G401 (cell line): Measurements from ENCODE around the gene MED28. TPM values are rescaled to one million over a fixed set of nuclear protein-coding genes. Genes with fewer than 3 reads are reported as not detected.
"Not testable (repeated sequence)": the region's sequence is repeated elsewhere in the genome, so short reads cannot be mapped to it uniquely, and the experiment has no call there.

ENCODE experiments used
- DNase-seq: peaks from one replicate; pipeline ENCODE4 v3.0.0-alpha.2; 2015; ENCODE audit warnings: low spot score
- in situ Hi-C: cut with HindIII; loops from 2 replicates; pipeline ENCODE4 v1.10.0; 2016; ENCODE audit warnings: low sequenced_read_pairs, mixed read lengths
- total RNA-seq: library from RNA; depleted of rRNA; stranded (reverse); fragments of >200 nt; shearing (Covaris generic); gene quantifications from 2 replicates; pipeline ENCODE4 v1.2.3, GENCODE V29; 2014; rRNA removed

The MED28 gene
- total RNA-seq, 1 experiment from 2014 or later: 46.3 TPM

DNA sequence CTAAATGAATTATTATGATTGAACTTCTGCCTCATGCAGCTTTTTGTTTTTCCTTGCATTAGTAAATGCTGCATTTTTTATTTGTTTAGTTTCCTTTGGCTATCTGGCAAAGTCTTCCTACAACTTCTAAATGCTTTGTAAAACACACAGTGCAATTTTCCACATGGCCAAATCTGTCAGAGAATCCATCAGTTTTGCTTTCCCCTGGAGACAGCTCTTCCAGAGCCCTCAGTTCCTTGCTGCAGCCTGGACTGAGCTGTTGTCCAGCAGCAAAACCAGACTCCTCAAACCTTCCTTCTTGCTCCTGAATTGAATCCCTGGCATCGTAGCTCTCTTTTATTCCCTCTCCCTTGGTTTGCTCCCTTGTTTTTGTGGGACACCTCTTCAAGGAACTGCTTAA is 42.6 kb downstream of the MED28 start:
- in situ Hi-C loops: no loop called here
- DNase-seq: no peak

DNA sequence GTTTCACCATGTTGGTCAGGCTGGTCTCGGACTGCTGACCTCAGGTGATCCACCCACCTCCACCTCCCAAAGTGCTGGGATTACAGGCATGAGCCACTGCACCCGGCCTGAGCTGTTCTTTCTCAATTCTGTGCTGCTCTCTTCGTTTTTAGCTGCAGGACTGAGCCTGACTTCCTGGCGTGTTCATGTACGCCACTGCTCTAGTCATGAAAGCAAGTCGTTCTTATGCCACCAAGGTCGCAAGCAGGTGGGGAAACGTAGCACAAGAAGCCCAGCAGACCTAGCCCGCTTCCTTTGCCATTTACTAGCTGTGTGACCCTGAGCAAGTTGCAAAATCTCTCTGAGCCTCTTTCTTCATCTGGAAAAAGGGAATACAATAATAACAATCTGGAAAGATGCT is 43.4 kb downstream of the MED28 start:
- no peak for DNase-seq
- in situ Hi-C loops: no loop called here

DNA sequence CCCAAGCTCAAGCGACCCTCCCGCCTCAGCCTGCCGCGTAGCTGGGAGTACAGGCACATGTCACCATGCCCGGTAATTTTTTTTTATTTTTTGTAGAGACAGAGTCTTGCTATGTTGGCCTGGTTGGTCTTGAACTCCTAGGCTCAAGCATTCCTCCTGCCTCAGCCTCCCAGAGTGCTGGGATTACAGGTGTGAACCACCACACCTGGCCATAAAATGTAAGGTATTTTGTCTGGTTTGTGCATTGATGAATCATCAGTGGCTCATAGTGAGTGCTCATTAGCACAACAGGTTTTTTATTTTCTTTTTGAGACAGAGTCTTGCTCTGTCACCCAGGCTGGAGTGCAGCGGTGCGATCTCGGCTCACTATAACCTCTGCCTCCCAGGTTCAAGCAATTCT is 44.8 kb downstream of the MED28 start:
- in situ Hi-C loops: not testable (repeated sequence)

DNA sequence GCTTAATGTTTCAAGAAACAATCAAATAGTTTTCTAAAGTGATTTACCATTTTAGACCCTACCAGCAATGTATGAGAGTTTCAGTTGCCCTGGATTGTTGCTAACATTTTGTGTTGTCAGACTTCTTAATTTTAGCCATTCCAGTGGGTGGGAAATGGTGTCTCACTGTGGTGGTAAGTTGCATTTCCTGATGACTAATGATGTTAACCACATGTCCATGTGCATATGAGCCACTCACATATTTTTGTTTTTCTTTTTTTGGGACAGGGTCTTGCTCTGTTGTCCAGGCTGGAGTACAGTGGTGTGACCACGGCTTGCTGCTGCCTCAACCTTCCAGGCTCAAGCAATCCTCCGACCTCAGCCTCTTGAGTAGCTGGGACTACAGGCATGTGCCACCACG is 48.3 kb downstream of the MED28 start:
- no peak for DNase-seq
- in situ Hi-C loops: no loop called here

More for the DNA sequence above, 44.8 kb downstream of the MED28 start:
- not testable (repeated sequence) for DNase-seq

DNA sequence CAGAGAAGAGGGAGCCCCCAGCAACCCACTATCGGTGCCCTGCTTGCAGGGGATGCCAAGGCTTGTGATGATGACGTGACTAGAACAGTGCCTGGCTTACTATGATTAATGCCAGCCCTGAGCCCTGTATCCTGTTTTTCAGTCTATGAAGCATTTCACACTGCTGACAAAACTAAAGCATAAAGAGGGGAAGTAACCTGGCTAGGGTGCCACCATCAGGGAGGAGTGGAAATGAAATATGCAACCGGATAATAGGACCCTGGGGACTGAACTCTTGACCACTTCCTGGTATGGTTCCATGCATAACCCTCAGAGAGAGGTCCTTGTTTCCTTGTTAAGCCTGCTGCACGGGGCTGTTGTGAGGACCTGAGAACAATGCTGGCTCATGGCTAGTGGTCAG is 50.3 kb downstream of the MED28 start:
- no peak for DNase-seq

DNA sequence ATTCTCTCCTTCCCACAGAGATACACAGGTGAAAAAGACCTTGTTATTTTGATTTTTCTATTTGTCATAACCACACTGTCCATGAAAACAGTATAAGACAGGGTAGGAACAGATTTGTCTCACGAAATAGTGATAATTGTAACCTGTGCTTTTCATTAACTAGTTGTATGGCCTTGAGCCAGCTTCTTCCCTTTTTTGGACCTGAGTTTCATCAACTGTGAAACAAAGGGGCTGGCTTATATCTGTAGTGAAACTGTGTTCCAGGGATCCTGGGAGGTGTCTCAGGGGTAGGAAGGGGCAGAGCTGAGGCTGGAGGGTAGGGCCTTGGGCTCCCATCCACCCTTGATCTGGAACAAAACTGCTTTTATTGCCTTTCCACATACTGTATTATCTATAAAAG is 50.9 kb downstream of the MED28 start:
- DNase-seq: no peak
- in situ Hi-C loops: no loop called here

More for the DNA sequence above, 50.3 kb downstream of the MED28 start:
- in situ Hi-C loops: no loop called here

DNA sequence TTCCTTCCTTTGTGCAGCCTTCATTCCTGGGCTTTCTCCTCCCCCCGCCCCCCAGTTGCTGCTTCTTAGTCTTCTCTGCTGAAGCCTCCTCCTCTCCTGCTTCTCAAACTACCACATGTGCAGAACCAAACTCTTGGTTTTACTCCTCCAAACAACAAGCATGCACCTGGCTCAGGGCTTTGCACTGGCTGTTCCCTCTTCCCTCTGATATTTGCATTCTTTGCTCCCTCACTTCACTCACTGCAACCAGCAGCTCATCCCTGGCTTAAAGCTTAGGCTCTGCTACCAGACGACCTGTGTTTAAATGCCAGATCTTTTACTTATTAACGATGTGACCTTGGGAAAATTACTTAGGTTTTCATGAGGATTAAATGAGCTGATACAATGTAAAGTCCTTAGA is 51.4 kb downstream of the MED28 start:
- no peak for DNase-seq
- in situ Hi-C loops: no loop called here

DNA sequence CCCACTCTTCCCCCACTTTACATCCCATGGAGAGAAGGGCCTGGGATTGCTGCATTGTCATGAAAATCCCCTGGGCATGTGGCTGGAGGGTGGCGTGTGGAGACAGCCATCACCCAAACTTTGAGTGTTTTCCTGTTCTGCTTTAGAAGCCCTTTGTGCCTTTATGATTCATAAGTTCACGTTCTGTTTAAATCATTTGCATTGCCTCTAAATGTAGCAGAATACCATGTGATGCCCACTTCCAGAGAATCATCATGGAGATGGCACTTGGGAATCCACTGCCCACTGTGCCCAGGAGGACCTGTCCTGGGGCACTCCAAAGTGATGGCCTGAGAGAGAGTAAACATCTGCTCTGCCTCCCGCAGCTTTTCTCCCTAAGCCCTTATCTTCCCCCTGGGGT is 52.8 kb downstream of the MED28 start:
- in situ Hi-C loops: no loop called here
- no peak for DNase-seq

DNA sequence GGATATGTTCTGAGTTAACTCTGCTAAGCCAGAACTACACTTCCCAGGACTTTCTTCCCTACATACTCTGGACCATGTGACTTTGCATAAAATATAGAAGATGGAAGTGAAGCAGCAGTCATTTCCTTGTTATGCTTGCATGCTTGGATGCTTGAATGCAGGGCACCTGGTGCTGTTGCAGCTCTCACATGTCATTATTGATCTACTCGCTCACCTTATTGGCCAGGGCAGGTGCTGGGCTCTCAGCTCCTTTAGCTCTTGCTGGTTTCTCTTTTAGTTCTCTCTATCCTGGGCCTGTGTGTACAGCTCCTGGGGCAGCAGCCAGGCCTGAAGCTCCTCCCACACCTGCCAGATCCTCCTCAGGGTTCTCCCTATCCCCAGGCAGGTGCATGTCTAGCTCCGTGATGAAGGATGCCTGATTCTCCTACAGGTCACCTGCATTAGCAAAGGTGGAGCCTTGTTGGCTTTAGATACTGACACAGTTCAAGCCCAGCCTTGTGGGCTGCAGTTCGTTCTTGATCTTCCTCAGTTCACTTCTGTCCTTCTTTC is 53.3 kb downstream of the MED28 start:
- no peak for DNase-seq
- in situ Hi-C loops: no loop called here

DNA sequence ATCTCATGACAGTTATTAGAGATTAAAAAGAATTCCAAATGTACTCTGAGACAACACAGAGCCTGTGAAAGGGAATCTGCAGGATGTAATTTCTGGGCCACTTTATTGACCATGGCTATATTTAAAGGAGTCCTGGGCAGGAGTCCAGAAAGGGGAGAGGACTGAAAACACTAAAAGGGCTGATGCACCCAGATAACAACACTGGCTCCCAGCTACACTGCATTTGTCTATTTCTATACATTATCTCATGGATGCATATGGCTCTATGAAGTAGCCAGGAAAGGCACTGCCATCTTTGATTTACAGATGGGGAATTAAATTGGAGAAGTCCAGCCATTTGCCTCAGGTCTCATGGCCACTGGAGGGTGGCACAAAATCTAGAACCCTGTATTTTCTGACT is 56.0 kb downstream of the MED28 start:
- in situ Hi-C loops: no loop called here
- no peak for DNase-seq

DNA sequence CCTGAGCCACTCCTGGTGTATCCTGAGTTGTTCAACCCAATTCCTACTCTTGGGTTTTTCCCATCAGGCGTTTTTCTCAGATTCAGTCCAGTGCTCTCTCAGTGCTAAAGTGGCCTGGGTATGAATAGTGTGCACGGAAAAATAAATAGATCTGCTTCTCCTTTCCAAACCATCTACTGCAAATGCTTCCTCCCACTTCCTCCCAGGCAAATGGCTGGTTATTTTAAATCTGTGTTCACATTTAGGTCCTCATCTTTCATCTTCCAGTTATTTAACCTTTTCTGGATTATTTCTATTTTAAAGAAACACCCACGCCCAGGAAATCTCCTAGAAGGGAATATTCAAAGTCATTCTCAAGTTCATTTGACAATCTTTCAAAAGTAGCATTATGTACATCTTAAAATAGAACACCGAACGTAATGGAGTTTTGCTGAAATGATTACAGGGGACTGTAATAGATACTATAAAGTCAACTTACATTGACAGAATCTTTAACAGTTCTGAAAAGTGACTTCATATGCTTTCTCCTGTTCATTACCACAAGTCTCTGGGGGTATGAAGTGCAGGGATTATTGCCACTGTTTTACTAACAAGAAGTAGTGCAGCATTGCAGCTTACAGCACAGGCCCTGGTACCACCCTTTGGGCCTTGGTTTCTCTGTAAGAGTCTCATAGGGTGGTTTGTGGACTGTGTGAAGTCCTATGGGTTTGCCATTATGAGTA is 66.3 kb downstream of the MED28 start:
- in situ Hi-C loops: no loop called here
- DNase-seq: no peak

DNA sequence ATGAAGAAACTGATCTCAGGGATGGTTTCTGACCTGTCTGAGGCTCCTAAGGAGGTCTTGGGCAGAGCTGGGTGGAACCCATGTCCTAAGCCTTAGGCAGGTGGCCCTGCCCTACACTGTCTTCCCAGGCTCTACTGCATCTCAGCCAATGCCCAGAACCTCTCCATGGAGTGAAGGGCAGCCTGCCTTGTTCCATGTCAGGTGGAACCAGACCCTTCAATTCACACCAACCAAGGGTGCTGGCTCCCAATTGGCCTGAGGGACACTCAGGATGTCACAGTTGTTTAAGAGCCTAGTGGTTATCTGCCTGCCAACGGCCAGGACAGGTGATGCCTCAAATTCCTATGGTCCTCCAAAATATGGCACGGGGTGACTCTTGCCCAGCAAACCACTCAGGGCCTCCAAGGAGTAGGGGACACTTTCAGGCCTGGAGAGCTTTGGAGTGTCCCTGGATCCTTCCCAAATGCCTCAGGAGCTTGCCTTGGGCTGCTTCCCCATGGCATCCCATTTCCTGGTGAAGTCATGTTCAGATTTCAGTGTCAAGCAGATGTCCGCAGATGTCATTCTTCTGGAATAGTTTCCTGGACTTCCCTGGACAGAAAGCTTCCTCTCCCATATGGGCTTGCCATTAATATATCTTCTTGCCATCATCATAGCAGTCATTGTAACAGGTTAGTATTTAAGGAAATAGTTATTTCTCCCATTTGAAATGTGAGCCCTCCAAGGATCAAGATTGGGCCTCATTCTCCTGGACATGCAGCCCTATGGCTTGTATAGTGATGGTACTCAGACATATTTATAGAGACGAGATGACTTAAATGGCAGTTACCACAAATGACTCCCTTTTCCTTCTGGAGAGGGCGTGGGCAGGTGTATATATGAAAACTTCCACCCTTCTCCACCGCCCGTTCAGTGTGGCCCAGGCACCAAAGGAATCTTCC is 67.1 kb downstream of the MED28 start:
- in situ Hi-C loops: no loop called here
- no peak for DNase-seq

DNA sequence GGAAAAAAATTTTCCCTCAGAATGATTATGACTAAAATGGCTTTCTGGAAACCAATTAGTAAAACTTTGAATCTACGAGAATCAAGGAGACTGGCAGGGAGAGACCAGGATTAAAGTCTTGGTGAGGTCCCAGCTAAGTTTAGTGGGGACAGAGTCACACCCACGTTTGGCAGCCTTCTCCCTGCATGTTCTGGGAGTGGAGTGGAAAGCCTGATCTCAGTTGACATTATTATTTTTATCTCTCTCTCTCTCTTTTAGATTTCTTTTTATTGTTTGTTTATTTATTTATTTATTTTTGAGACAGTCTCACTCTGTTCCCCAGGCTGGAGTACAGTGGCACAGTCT is 67.8 kb downstream of the MED28 start:
- no peak for DNase-seq
- in situ Hi-C loops: no loop called here

Other genes with a start within 250 kb of the MED28 start
- 70.7 and 75.4 TPM in 2 replicates for gene QDPR, start 102.6 kb upstream of the MED28 start, total RNA-seq
- not detected in 2 replicates for gene CLRN2, start 99.5 kb upstream of the MED28 start, total RNA-seq
- 99.8 and 163 TPM in 2 replicates for gene LAP3, start 37.4 kb upstream of the MED28 start, total RNA-seq
- not detected in 2 replicates for gene FAM184B, start 167.0 kb downstream of the MED28 start, total RNA-seq
- gene DCAF16, start 196.1 kb downstream of the MED28 start, total RNA-seq: 33.5 and 37.7 TPM in 2 replicates
- gene NCAPG, start 196.3 kb downstream of the MED28 start, total RNA-seq: 28.3 and 74.7 TPM in 2 replicates